A673 (cell line): Measurements from ENCODE around the gene HELZ2.

Source experiments
- CTCF ChIP-seq: fragments of 300-800, 200-600 bp; sonication (generic); conservative IDR thresholded peaks from 2 replicates; pipeline ENCODE4 v1.5.1; 2017; ENCODE audit warnings: low read depth, mild to moderate bottlenecking, antibody characterized with exemption, low read length, moderate library complexity, mixed read lengths
- EZH2 ChIP-seq: fragments of 200-600 bp; sonication (generic); IDR thresholded peaks from 2 replicates; pipeline ENCODE4 v1.6.1; 2017; ENCODE audit warnings: borderline replicate concordance, low read depth, mild to moderate bottlenecking, mixed read lengths, antibody characterized with exemption, low read length; ENCODE audit not compliant: poor library complexity, severe bottlenecking

GRCh38 chr20:63553251-63553932 is 20.6 kb downstream of the HELZ2 start:
- TF ChIP-seq CTCF (no peak), EZH2 (no peak)
